Jurkat, Clone E6-1 (cell line): ENCODE measurements around the gene SCN1A.

Source experiments
- DNase-seq: peaks from one replicate; pipeline ENCODE4 v3.0.0-alpha.2; 2011; ENCODE audit warnings: low read depth, low spot score
- H3K4me3 ChIP-seq: 2 replicates; pipeline ENCODE4 v1.5.1; 2011; ENCODE audit warnings: mild to moderate bottlenecking, low read length, control low read depth, moderate library complexity

Gene SCN1A

GRCh38 chr2:165950438-165950837, 177.4 kb downstream of the SCN1A start:
- DNase-seq = no peak
- H3K4me3 ChIP-seq = no peak overlapping the region

- no peak for DNase-seq
- H3K4me3 ChIP-seq = no peak overlapping the region
These were observed 186.0 kb downstream of the SCN1A start for GRCh38 chr2:165941827-165942226.

GRCh38 chr2:165938237-165938636, 189.6 kb downstream of the SCN1A start:
- DNase-seq = no peak
- no peak overlapping the region for H3K4me3 ChIP-seq
